Activated naive CD4-positive, alpha-beta T cell treated with Interleukin-2 at 50 U/mL for 16 hours (primary cell): ENCODE results near the gene RIT2.

ENCODE experiments used
- DNase-seq: peaks from one replicate; pipeline ENCODE4 v3.0.0-alpha.2; 2020

RIT2 gene

GRCh38 chr18:43080671-43081070, 34.8 kb downstream of the RIT2 start:
- DNase-seq = no peak

DNA sequence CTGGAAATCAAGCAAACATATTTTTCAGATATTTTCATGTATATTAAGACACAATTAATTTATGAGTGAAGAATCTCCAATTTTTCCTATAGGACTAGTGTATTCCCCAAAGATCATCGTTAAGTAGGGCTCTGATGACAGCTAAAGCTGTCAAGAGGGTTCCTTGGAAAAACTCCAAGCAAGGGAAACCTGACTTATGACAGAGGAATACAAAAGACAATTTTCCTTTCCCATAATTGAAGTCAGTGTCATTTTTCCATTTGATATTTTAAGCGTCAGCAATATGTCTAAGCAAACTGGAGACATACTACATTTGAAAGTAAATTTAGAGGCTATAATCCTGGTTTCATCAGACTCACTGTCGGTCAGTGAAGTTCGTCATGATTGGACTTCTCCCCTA, 36.1 kb downstream of the RIT2 start:
- no peak for DNase-seq

DNA sequence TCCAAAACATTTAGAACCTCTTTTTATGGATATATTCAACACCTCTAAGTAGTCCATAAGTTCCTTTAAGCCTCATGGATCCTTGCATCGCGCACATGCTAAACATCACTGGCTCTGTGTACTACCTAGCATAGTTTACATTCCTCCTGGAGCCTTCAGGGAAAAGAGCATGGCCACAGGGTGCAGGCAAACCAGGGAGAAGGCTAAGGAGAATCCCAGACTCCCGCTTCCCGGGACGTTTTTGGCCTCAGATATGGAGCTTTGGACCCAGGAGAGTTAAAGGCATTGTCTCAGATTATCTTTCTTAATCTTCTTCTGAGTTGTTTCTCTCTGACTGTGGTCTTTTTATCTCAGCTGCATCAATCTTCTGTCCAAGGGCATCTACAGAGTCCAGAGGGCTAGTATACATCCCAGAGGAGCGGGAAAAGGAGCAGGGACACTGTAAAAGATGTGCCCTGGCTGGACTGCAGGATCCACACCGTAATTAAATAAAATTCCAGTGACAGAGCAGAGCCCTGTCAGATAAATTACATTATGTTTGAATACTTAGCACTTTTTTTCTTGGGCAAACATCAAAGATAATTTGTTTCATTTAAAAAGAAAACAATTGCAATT, 36.9 kb downstream of the RIT2 start:
- no peak for DNase-seq

DNA sequence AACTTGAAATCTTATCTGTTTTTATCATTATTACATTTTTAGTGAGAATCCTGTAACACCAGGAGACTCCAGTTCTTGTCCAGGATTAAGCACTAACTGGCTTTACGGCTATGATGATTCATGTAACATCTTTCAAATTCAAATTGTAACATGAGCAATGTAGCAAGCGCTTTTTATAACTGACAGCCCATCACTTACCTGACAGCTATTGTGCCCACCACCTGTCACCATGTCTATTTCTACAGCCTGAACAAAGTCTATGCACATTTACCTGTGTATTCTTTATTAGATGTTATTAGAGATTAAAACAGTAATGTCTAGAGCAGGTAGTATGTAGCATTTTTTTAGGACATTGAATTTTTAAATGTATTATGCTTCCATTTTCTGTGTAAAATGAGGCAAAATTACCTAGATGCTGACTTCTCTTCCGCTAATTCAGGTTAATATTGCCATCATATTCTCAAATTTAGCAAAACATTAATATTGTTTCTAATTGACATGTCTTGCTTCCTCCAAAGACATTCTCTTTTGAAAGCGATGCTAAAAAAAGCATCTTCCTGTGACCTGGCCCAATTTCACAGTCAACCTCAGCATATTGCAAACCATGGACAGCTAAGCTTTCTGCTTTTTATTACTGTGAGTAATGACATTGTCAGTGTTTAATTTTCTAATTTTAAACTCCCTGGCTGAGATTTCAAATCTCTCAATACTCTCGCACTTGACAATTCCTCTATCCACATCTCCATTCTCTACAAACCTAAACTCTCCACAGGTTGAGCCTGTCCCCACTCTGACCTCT, 37.8 kb downstream of the RIT2 start:
- no peak for DNase-seq

GRCh38 chr18:43073771-43074170, 41.7 kb downstream of the RIT2 start:
- no peak for DNase-seq

- DNase-seq = no peak
Measured at GRCh38 chr18:43068781-43069180, 46.7 kb downstream of the RIT2 start.

GRCh38 chr18:43067570-43067969, 47.9 kb downstream of the RIT2 start:
- DNase-seq = no peak

GRCh38 chr18:43061816-43062215, 53.7 kb downstream of the RIT2 start:
- DNase-seq = no peak

DNA sequence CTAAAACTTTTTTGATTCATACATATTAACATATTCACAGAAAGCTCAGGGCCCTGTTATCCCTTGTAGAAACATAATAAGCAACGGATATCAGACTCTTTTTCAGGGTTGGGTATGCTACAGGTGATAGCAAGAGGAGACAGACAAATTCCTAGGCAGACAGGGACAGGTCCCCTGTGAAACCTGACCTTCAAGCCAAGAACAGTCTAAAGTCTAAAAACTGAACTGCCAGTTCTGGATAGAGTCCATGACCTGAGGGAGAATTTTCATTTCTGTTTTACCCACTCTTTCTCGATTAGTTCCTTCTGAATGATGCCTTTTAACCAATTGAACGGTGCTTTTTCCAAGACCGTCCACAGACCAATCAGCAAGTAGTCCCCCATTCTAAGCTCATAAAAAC, 54.2 kb downstream of the RIT2 start:
- DNase-seq = no peak

DNA sequence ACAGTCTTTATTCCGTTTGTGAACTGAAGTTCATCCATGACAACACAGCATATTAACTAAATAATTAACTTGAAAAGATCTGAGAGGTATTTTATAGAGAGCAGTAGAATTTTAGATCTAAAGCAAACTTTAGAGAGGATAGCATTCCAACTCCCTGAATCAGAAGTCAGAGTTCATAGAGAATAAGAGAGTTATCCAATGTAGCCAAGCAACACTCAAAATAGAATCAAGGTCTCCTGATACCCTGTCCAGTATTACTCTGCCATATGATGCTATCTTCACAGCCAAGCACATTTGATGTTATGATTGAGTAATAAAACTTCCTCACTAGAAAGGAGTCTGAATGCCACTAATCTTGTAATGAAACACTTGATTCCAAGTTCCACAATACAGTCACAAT, 55.5 kb downstream of the RIT2 start:
- DNase-seq = no peak

DNA sequence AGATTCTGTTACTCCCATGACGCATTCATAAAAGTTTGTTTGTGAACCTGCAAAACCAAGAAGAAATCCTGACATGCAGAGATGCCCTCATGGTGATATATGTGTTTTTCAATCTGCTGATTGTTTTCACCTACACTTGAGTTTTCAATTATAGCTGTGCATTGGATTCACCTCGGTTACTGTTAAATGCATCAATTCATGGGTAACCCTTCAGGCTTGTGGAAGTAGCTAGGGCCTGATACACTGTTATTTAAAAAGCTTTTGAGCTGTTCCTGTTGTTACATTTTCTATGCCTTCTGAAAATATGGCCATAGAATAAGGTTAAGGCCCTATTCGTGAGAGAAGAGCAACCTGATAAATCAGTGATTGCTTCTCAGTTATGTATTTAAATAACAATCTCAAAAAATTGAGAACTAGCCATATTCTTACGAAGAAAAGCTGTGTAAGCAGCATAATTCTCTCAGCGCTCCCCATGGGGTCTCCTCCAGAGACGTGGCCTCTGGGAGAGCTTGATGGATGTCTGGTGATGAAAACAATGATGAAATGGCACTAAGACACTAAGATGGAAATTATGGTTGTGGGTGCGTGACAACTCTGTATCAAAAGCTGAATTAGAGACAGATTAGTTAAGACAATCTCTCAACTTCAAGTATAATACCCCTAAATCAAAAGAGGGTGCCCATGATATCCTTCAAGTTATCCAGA, 60.5 kb downstream of the RIT2 start:
- DNase-seq = no peak

DNA sequence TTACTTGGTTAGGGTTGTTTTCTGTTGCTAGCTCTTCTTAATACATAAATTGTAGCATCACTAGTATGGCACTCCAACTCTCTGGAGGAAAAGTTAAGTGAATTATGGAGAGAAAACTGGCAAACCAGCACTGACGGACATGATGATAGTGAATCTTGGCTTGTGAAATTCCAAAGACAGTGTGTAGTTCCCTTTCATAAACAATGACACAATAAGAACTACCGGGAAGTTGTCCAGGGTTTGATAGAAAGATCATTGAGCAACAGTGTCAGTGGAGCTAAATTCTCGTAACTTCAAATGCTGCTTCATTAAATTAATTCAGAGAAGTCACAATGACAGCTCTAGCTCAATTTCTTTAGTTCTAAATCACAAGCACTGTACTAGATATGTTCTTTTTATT, 66.5 kb downstream of the RIT2 start:
- no peak for DNase-seq

GRCh38 chr18:43046322-43046721, 69.2 kb downstream of the RIT2 start:
- DNase-seq = no peak

DNA sequence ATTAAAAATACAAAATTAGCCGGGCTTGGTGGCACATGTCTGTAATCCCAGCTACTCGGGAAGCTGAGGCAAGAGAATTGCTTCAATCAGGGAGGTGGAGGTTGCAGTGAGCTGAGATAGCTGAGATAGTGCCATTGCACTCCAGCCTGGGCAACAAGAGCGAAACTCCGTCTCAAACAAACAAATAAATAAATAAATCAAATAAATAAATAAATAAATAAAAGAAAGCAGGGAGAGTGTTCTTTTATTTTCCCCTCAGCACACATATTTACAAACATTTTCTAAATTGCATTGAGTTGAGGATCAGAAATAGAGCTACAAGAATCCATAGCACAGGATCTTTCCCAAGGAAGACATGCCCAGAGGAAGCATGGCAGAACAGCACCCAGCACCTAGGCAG, 71.9 kb downstream of the RIT2 start:
- DNase-seq = no peak

- DNase-seq = no peak
Measured at GRCh38 chr18:43040281-43040680, 75.2 kb downstream of the RIT2 start.

- DNase-seq = no peak
Measured at GRCh38 chr18:43034683-43035500, 80.6 kb downstream of the RIT2 start.

GRCh38 chr18:43031169-43031568, 84.3 kb downstream of the RIT2 start:
- no peak for DNase-seq

GRCh38 chr18:43029414-43029813, 86.1 kb downstream of the RIT2 start:
- no peak for DNase-seq

DNA sequence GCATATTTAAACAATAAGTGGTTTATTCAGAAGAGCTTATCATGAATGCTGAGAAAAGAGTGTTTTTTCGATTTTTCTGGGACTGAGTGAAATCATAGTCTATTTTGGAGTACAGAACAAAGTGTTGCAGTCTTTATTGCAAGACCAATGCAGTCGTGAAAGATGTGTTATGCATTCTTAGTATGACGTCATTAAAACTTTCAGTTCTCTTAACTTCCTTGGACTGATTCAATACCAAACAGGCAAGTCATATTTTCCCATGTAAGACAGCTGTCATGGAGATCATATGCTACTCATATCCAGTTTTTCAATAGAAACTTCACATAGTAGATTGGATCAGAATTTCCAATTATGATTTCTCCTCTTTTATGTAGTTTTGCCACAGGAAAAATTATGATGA, 92.6 kb downstream of the RIT2 start:
- no peak for DNase-seq

DNA sequence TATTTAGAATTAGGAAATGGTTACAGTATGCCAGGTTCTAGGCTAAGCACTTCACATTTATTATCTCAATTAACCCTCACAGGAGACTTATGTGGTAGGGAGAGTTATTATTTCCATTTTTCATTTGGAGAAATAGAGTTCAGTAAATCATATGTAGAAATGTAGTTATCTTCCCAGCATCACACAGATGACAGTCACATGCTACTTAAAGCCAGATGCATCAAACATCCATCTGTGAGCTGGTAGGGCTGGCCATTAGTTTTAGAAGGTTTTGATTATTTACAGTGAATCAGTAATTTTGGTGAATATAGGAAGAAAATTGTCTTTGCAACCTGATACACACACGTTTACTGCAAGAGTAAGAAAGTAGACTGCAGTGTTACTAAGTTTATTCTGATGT, 97.9 kb downstream of the RIT2 start:
- DNase-seq = no peak

GRCh38 chr18:43013486-43013885, 102.0 kb downstream of the RIT2 start:
- DNase-seq = no peak

DNA sequence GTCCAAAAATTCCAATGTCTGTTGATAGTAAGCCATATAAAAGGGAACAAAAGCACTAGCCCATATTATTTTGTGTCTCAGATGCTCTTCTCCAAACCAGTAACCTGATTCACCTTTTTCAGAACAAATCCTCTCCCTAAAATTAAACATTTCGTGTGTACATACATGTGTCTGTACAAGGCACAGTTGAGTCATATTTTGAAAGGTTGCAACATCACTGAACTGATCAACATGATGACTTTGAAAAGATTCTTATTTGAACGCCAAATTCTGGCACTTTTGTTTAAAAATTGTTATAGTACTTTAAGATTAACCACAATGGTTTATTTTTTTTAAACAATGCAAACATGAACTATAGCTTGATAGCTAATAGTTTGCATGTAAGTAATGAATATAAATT, 102.5 kb downstream of the RIT2 start:
- no peak for DNase-seq

DNA sequence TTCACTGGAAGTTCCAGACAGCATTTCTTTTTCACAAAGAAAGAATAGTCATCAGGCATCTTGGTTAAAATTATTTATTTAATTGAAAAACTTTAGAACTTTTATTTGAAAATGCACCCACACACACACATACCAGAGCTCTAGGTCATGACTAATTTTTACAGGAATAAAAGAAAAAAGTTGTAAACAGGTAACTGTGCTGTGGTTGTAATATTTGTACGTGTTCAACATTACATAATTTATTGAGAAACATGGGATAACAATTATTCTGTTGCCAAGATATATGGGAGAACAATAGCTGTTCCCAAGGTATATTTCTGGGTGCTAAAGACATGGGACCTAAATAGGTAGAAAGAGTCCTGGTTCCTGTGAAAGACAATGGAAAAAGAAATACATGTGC, 104.9 kb downstream of the RIT2 start:
- no peak for DNase-seq
